Neural progenitor cell (in vitro differentiated cells): ENCODE data around the gene ABCC3.

Experiments
- CTCF ChIP-seq: fragments of 200-600 bp; sonication (generic); IDR thresholded peaks from 2 replicates; pipeline ENCODE4 v1.5.1; 2017; ENCODE audit warnings: antibody characterized with exemption, mild to moderate bottlenecking
- EZH2 ChIP-seq: fragments of 200-600 bp; sonication (generic); IDR thresholded peaks from 2 replicates; pipeline ENCODE4 v1.6.1; 2017; ENCODE audit warnings: antibody characterized with exemption, mild to moderate bottlenecking, moderate library complexity
- EZH2phosphoT487 ChIP-seq: fragments of 200-600 bp; sonication (generic); IDR thresholded peaks from 2 replicates; pipeline ENCODE4 v1.6.1; 2017; ENCODE audit warnings: antibody characterized with exemption

- TF ChIP-seq CTCF (no peak), EZH2 (no peak), EZH2phosphoT487 (no peak)
These were observed 57.1 kb downstream of the ABCC3 start for GRCh38 chr17:50691550-50692447.
